Keratinocyte (primary cell): ENCODE results near the gene THG1L. TPM values are rescaled to one million over a fixed set of nuclear protein-coding genes. Genes with fewer than 3 reads are reported as not detected.

ENCODE experiments used
- DNase-seq: peaks from one replicate; pipeline ENCODE4 v3.0.0-alpha.2; 2011; ENCODE audit warnings: low read depth, missing footprints, low spot score
- FAIRE-seq: peaks from 2 replicates; lab custom pipeline; 2011; peaks lifted over from hg19 to GRCh38; lab: Jason Lieb, UNC
- H2AFZ ChIP-seq: 2 replicates; pipeline ENCODE4 v1.6.0; 2012; ENCODE audit warnings: low read length, control low read depth, inconsistent platforms; ENCODE audit not compliant: control insufficient read depth
- H3K27ac ChIP-seq: 2 replicates; pipeline ENCODE4 v1.5.1; 2011; ENCODE audit warnings: low read length; ENCODE audit not compliant: control insufficient read depth, insufficient read depth
- H3K27me3 ChIP-seq: 3 replicates; pipeline ENCODE4 v1.6.0; 2011; ENCODE audit warnings: low read length; ENCODE audit not compliant: control insufficient read depth, insufficient read depth; ENCODE audit errors: extremely low read depth
- H3K36me3 ChIP-seq, 2 experiments: 2 replicates in 1 of 2; 3 replicates in 1 of 2; pipeline ENCODE4 v1.5.1; 2011; ENCODE audit warnings: low read length in 2 of 2, mild to moderate bottlenecking in 1 of 2; ENCODE audit not compliant: control insufficient read depth in 2 of 2, insufficient read depth in 2 of 2; ENCODE audit errors: extremely low read depth in 1 of 2
- H3K4me1 ChIP-seq: 3 replicates; pipeline ENCODE4 v1.5.1; 2011; ENCODE audit warnings: low read length; ENCODE audit not compliant: control insufficient read depth, insufficient read depth; ENCODE audit errors: extremely low read depth
- H3K4me2 ChIP-seq: 3 replicates; pipeline ENCODE4 v1.6.0; 2011; ENCODE audit warnings: low read depth, low read length; ENCODE audit not compliant: control insufficient read depth, insufficient read depth; ENCODE audit errors: extremely low read depth
- H3K4me3 ChIP-seq, 3 experiments: fragments of 200-600 bp in 1 of 3; sonication (generic) in 1 of 3; 2 replicates in 2 of 3; 3 replicates in 1 of 3; pipeline ENCODE4 v1.5.1; 2011 to 2016; ENCODE audit warnings: low read length in 3 of 3, mild to moderate bottlenecking in 3 of 3, control low read depth in 2 of 3, inconsistent platforms in 1 of 3, low read depth in 1 of 3, mixed read lengths in 1 of 3, mixed run types in 1 of 3, moderate library complexity in 1 of 3; ENCODE audit not compliant: control insufficient read depth in 2 of 3, insufficient read depth in 2 of 3; ENCODE audit errors: extremely low read depth in 1 of 3
- H3K79me2 ChIP-seq: 2 replicates; pipeline ENCODE4 v1.6.0; 2012; ENCODE audit warnings: low read length; ENCODE audit not compliant: control insufficient read depth, insufficient read depth
- H3K9ac ChIP-seq: 3 replicates; pipeline ENCODE4 v1.6.0; 2011; ENCODE audit warnings: low read length; ENCODE audit not compliant: control insufficient read depth, insufficient read depth; ENCODE audit errors: extremely low read depth
- H3K9me1 ChIP-seq: 3 replicates; pipeline ENCODE4 v1.6.0; 2011; ENCODE audit warnings: low read length; ENCODE audit not compliant: control insufficient read depth, insufficient read depth; ENCODE audit errors: extremely low read depth
- H3K9me3 ChIP-seq: 2 replicates; pipeline ENCODE4 v1.5.1; 2012; ENCODE audit warnings: low read depth, low read length; ENCODE audit not compliant: control insufficient read depth
- H4K20me1 ChIP-seq: 3 replicates; pipeline ENCODE4 v1.6.0; 2011; ENCODE audit warnings: low read length; ENCODE audit not compliant: control insufficient read depth, insufficient read depth; ENCODE audit errors: extremely low read depth
- CTCF ChIP-seq, 3 experiments: IDR thresholded peaks in 1 of 3; conservative IDR thresholded peaks in 1 of 3; optimal IDR thresholded peaks in 1 of 3; 2 replicates in 2 of 3; 3 replicates in 1 of 3; pipeline versions ENCODE3 to v1.5.1; 2011; ENCODE audit warnings: low read length in 3 of 3, mild to moderate bottlenecking in 3 of 3, moderate library complexity in 2 of 3, control low read depth in 1 of 3, inconsistent platforms in 1 of 3; ENCODE audit not compliant: insufficient read depth in 2 of 3; ENCODE audit errors: extremely low read depth in 1 of 3
- EZH2 ChIP-seq: IDR thresholded peaks from one replicate; pipeline ENCODE4 v1.6.1; 2012; ENCODE audit warnings: inconsistent platforms, mild to moderate bottlenecking, low read length, moderate library complexity
- dilution Hi-C: fragments of 300-500 bp; cut with MboI; formaldehyde crosslinking; loops from one replicate; pipeline ENCODE4 v1.7.0; 2020; ENCODE audit warnings: low sequenced_read_pairs; ENCODE audit not compliant: extremely low pct_ligation_motif_present
- polyA plus RNA-seq, 5 experiments: library from polyadenylated mRNA; depleted of rRNA in 3 of 5; stranded (reverse) in 3 of 5; stranded (forward) in 1 of 5; unstranded in 1 of 5; fragments of >200 nt; gene quantifications; 1 replicate in 1 of 5; 2 replicates in 3 of 5; 3 replicates in 1 of 5; pipeline versions ENCODE4 v1.2.1 to v1.2.3, GENCODE V29; 2011 to 2012; ENCODE audit warnings: missing spikeins in 2 of 5, low read depth in 1 of 5, low replicate concordance in 1 of 5

THG1L gene
- polyA plus RNA-seq, 1 donor (not counting 4 experiments of a cell fraction or from before 2014, with no cell fraction given): 23.4 TPM

GRCh38 chr5:157750320-157750719 lies 19.1 kb downstream of the THG1L start:
- Histone ChIP-seq H3K27ac (peak overlapping the region; percentile 23), H3K9me1 (no peaks in the 10 kb centered on the region), H3K4me1 (peaks cover 3% of the 10 kb centered on the region), H2AFZ (no peak overlapping the region), H3K9ac (no peak overlapping the region), H3K4me3 (no peak overlapping the region), H4K20me1 (no peaks in the 10 kb centered on the region), H3K27me3 (no peaks in the 10 kb centered on the region), H3K9me3 (no peaks in the 10 kb centered on the region), H3K79me2 (peaks cover 2% of the 10 kb centered on the region), H3K4me2 (no peak overlapping the region), H3K36me3 (peaks cover 0 to 5% of the 10 kb centered on the region in 2 experiments)
- FAIRE-seq (peak; percentile 26), DNase-seq (no peak)
- dilution Hi-C loops: no loop called here
- TF ChIP-seq EZH2 (no peak), CTCF (optimal IDR thresholded peaks at IDR 0.05 in 1 of 3, IDR thresholded peaks at IDR 0.05 in 1 of 3, conservative IDR thresholded peaks at IDR 0.05 in 1 of 3; ENCODE audit: extremely low read depth in 1 of 3, insufficient read depth in 2 of 3, low read length in 3 of 3) (no peak)

GRCh38 chr5:157756122-157756521 lies 24.9 kb downstream of the THG1L start:
- no peak for TF ChIP-seq EZH2
- no peak for TF ChIP-seq CTCF (optimal IDR thresholded peaks at IDR 0.05 in 1 of 3, IDR thresholded peaks at IDR 0.05 in 1 of 3, conservative IDR thresholded peaks at IDR 0.05 in 1 of 3; ENCODE audit: extremely low read depth in 1 of 3, insufficient read depth in 2 of 3, low read length in 3 of 3)
- peaks cover 7 to 8% of the 10 kb centered on the region in 2 experiments for H3K36me3 ChIP-seq
- dilution Hi-C loops: no loop called here
- FAIRE-seq: no peak
- H3K4me3 ChIP-seq: no peak overlapping the region
- DNase-seq: no peak
- no peak overlapping the region for H3K4me2 ChIP-seq
- H3K79me2 ChIP-seq: no peaks in the 10 kb centered on the region
- no peak overlapping the region for H3K27ac ChIP-seq
- H3K9me3 ChIP-seq: no peaks in the 10 kb centered on the region
- no peaks in the 10 kb centered on the region for H3K27me3 ChIP-seq
- no peaks in the 10 kb centered on the region for H3K9me1 ChIP-seq
- H4K20me1 ChIP-seq: no peaks in the 10 kb centered on the region
- no peaks in the 10 kb centered on the region for H3K4me1 ChIP-seq
- no peak overlapping the region for H2AFZ ChIP-seq
- H3K9ac ChIP-seq: no peak overlapping the region
